ENCODE data around the gene CFB. TPM values are rescaled to one million over a fixed set of nuclear protein-coding genes. Genes with fewer than 3 reads are reported as not detected.
"Not testable (repeated sequence)": the region's sequence is repeated elsewhere in the genome, so short reads cannot be mapped to it uniquely, and the experiment has no call there.

Gene CFB
- total RNA-seq, 4 donors from 2014 or later, result 15.7 to 66.5 (median 26.2) TPM

GRCh38 chr6:31927242-31927862 lies 18.5 kb upstream of the CFB start, which contains the start of gene C2:
TSS of gene C2 (plus strand) at chr6:31927717. CDS start at chr6:31927753, 36 bp downstream.
- Histone ChIP-seq H3K9me3 (no peaks in the 10 kb centered on the region), H3K27ac (peak within 1 kb of the TSS in 2 of 4 donors; percentile 19 to 30), H3K4me3 (peak within 1 kb of the TSS in 3 of 4 donors; percentile 19 to 34 (median 26)), H3K36me3 (no peaks in the 10 kb centered on the region), H3K27me3 (no peaks in the 10 kb centered on the region), H3K4me1 (no peaks in the 10 kb centered on the region)
- no peak for DNase-seq (ENCODE audit: low spot score in 2 of 2)
- TF ChIP-seq CTCF (IDR thresholded peaks at IDR 0.05) (no peak), POLR2A (IDR thresholded peaks at IDR 0.05) (no peak), EP300 (IDR thresholded peaks at IDR 0.05) (no peak)
- whole genome bisulfite sequencing, 2 donors, result 54 to 56% methylated on average over 11 of the region's 11 CpGs

- Histone ChIP-seq H3K9me3 (no peaks in the 10 kb centered on the region), H3K27ac (peak overlapping the region in 2 of 4 donors; percentile 19 to 30), H3K4me1 (no peaks in the 10 kb centered on the region), H3K36me3 (no peaks in the 10 kb centered on the region), H3K4me3 (peak overlapping the region in 3 of 4 donors; percentile 19 to 34 (median 26)), H3K27me3 (no peaks in the 10 kb centered on the region)
- WGBS, 2 donors, result 71 to 74% methylated on average over 9 to 11 of the region's 11 CpGs
- DNase-seq (ENCODE audit: low spot score in 2 of 2), result no peak
- TF ChIP-seq EP300 (IDR thresholded peaks at IDR 0.05) (no peak), POLR2A (IDR thresholded peaks at IDR 0.05) (no peak), CTCF (IDR thresholded peaks at IDR 0.05) (no peak)
Measured at GRCh38 chr6:31927863-31928671, 17.8 kb upstream of the CFB start.

- no peak for DNase-seq (ENCODE audit: low spot score in 2 of 2)
- 73 to 74% methylated on average over 9 of the region's 9 CpGs for WGBS, 2 donors
- H3K4me3 ChIP-seq, result no peak overlapping the region
Measured at GRCh38 chr6:31928672-31928939, 17.3 kb upstream of the CFB start.

GRCh38 chr6:31930962-31931361 lies 14.9 kb upstream of the CFB start:
- Histone ChIP-seq H3K27me3 (no peaks in the 10 kb centered on the region), H3K4me3 (no peak overlapping the region), H3K4me1 (no peaks in the 10 kb centered on the region), H3K9me3 (no peaks in the 10 kb centered on the region), H3K27ac (no peak overlapping the region), H3K36me3 (no peaks in the 10 kb centered on the region)
- WGBS, 2 donors, result 91 to 94% methylated on average over 1 of the region's 1 CpG
- no peak for DNase-seq (ENCODE audit: low spot score in 2 of 2)
- no peak for TF ChIP-seq CTCF (IDR thresholded peaks at IDR 0.05)
- TF ChIP-seq EP300 (IDR thresholded peaks at IDR 0.05), result no peak
- TF ChIP-seq POLR2A (IDR thresholded peaks at IDR 0.05), result no peak

More at GRCh38 chr6:31928672-31928939, 17.3 kb upstream of the CFB start:
- no peaks in the 10 kb centered on the region for H3K9me3 ChIP-seq
- H3K27me3 ChIP-seq, result no peaks in the 10 kb centered on the region
- TF ChIP-seq POLR2A (IDR thresholded peaks at IDR 0.05) (no peak), EP300 (IDR thresholded peaks at IDR 0.05) (no peak), CTCF (IDR thresholded peaks at IDR 0.05) (no peak)
- H3K36me3 ChIP-seq, result no peaks in the 10 kb centered on the region
- H3K4me1 ChIP-seq, result no peaks in the 10 kb centered on the region
- H3K27ac ChIP-seq, result no peak overlapping the region

- DNase-seq (ENCODE audit: low spot score in 2 of 2); H3K27me3 ChIP-seq; H3K9me3 ChIP-seq; H3K4me1 ChIP-seq; H3K27ac ChIP-seq; H3K4me3 ChIP-seq; H3K36me3 ChIP-seq: not testable (repeated sequence)
- WGBS, 2 donors, result 94 to 100% methylated on average over 4 to 7 of the region's 32 CpGs
Measured at GRCh38 chr6:31932137-31932536, 13.8 kb upstream of the CFB start.
